ENCODE measurements around the gene CPEB3.

The CPEB3 gene

GRCh38 chr10:92068900-92069299 lies 222.0 kb downstream of the CPEB3 start:
- Histone ChIP-seq H3K36me3 (peaks cover 0 to 79% (median 0%) of the 10 kb centered on the region in 11 experiments; a peak in 6 of 22 replicates), H3K4me1 (no peaks in the 10 kb centered on the region), H3K4me2 (no peak overlapping the region), H3K27me3 (no peaks in the 10 kb centered on the region), H3K27ac (no peak overlapping the region), H3K9me3 (replicated peaks in 1 of 11) (no peaks in the 10 kb centered on the region), H4K20me1 (no peaks in the 10 kb centered on the region), H3K9ac (no peak overlapping the region), H3K4me3 (no peak overlapping the region)
- no peak for TF ChIP-seq Cebpa-rat (IDR thresholded peaks at IDR 0.05)

GRCh38 chr10:92066386-92066785 lies 224.5 kb downstream of the CPEB3 start:
- no peak overlapping the region for H3K4me2 ChIP-seq
- no peaks in the 10 kb centered on the region for H4K20me1 ChIP-seq
- TF ChIP-seq Cebpa-rat (IDR thresholded peaks at IDR 0.05): no peak
- peaks cover 0 to 82% (median 0%) of the 10 kb centered on the region in 11 experiments; a peak in 6 of 22 replicates for H3K36me3 ChIP-seq
- H3K4me1 ChIP-seq: no peaks in the 10 kb centered on the region
- H3K9me3 ChIP-seq (replicated peaks in 1 of 11): no peaks in the 10 kb centered on the region
- H3K4me3 ChIP-seq: no peak overlapping the region
- no peak overlapping the region for H3K9ac ChIP-seq
- no peaks in the 10 kb centered on the region for H3K27me3 ChIP-seq
- H3K27ac ChIP-seq: no peak overlapping the region

GRCh38 chr10:92064506-92064905 lies 226.4 kb downstream of the CPEB3 start:
- TF ChIP-seq Cebpa-rat (IDR thresholded peaks at IDR 0.05): no peak
- no peak overlapping the region for H3K4me2 ChIP-seq
- peaks cover 0 to 92% (median 0%) of the 10 kb centered on the region in 11 experiments; a peak in 6 of 22 replicates for H3K36me3 ChIP-seq
- H3K27ac ChIP-seq: no peak overlapping the region
- no peak overlapping the region for H3K9ac ChIP-seq
- H4K20me1 ChIP-seq: no peaks in the 10 kb centered on the region
- H3K9me3 ChIP-seq (replicated peaks in 1 of 11): no peaks in the 10 kb centered on the region
- no peaks in the 10 kb centered on the region for H3K4me1 ChIP-seq
- no peaks in the 10 kb centered on the region for H3K27me3 ChIP-seq
- no peak overlapping the region for H3K4me3 ChIP-seq

GRCh38 chr10:92062273-92062672 lies 228.6 kb downstream of the CPEB3 start:
- no peak for TF ChIP-seq Cebpa-rat (IDR thresholded peaks at IDR 0.05)
- Histone ChIP-seq H3K9me3 (replicated peaks in 1 of 11) (no peaks in the 10 kb centered on the region), H3K27me3 (no peaks in the 10 kb centered on the region), H3K4me3 (no peak overlapping the region), H3K4me1 (no peaks in the 10 kb centered on the region), H3K36me3 (peaks cover 0 to 88% (median 0%) of the 10 kb centered on the region in 11 experiments; a peak in 6 of 22 replicates), H4K20me1 (peaks cover 0 to 5% (median 0%) of the 10 kb centered on the region in 11 experiments; a peak in 2 of 22 replicates), H3K4me2 (no peak overlapping the region), H3K27ac (no peak overlapping the region), H3K9ac (no peak overlapping the region)

- H3K27me3 ChIP-seq: no peaks in the 10 kb centered on the region
- TF ChIP-seq Cebpa-rat (IDR thresholded peaks at IDR 0.05): no peak
- H4K20me1 ChIP-seq: peaks cover 0 to 11% (median 0%) of the 10 kb centered on the region in 11 experiments; a peak in 3 of 22 replicates
- H3K4me2 ChIP-seq: no peak overlapping the region
- H3K4me1 ChIP-seq: no peaks in the 10 kb centered on the region
- H3K27ac ChIP-seq: no peak overlapping the region
- H3K9ac ChIP-seq: no peak overlapping the region
- no peaks in the 10 kb centered on the region for H3K9me3 ChIP-seq (replicated peaks in 1 of 11)
- H3K4me3 ChIP-seq: no peak overlapping the region
- H3K36me3 ChIP-seq: peaks cover 0 to 84% (median 10%) of the 10 kb centered on the region in 11 experiments; a peak in 11 of 22 replicates
These were observed 236.1 kb downstream of the CPEB3 start for GRCh38 chr10:92054807-92055206.

- no peak overlapping the region for H3K9ac ChIP-seq
- no peak overlapping the region for H3K4me3 ChIP-seq
- no peaks in the 10 kb centered on the region for H3K27me3 ChIP-seq
- H3K36me3 ChIP-seq: peaks cover 0 to 75% (median 10%) of the 10 kb centered on the region in 11 experiments; a peak in 11 of 22 replicates
- peaks cover 7 to 9% (median 8%) of the 10 kb centered on the region in 10 experiments for H3K4me1 ChIP-seq
- TF ChIP-seq Cebpa-rat (IDR thresholded peaks at IDR 0.05): no peak
- H3K4me2 ChIP-seq: no peak overlapping the region
- no peaks in the 10 kb centered on the region for H3K9me3 ChIP-seq (replicated peaks in 1 of 11)
- peaks cover 0 to 11% (median 0%) of the 10 kb centered on the region in 11 experiments; a peak in 3 of 22 replicates for H4K20me1 ChIP-seq
- no peak overlapping the region for H3K27ac ChIP-seq
These were observed 238.1 kb downstream of the CPEB3 start for GRCh38 chr10:92052741-92053140.

- H3K27ac ChIP-seq: no peak overlapping the region
- no peak overlapping the region for H3K9ac ChIP-seq
- H3K4me1 ChIP-seq: peaks cover 9 to 14% (median 11%) of the 10 kb centered on the region in 10 experiments
- H3K27me3 ChIP-seq: no peaks in the 10 kb centered on the region
- TF ChIP-seq Cebpa-rat (IDR thresholded peaks at IDR 0.05): no peak
- peaks cover 0 to 10% (median 0%) of the 10 kb centered on the region in 11 experiments; a peak in 2 of 22 replicates for H4K20me1 ChIP-seq
- no peak overlapping the region for H3K4me2 ChIP-seq
- peaks cover 0 to 68% (median 10%) of the 10 kb centered on the region in 11 experiments; a peak in 11 of 22 replicates for H3K36me3 ChIP-seq
- H3K9me3 ChIP-seq (replicated peaks in 1 of 11): no peaks in the 10 kb centered on the region
- H3K4me3 ChIP-seq: no peak overlapping the region
These were observed 238.8 kb downstream of the CPEB3 start for GRCh38 chr10:92052088-92052487.

- H3K4me2 ChIP-seq: peak overlapping the region in 2 of 11 experiments; percentile 52 to 63; a peak in 3 of 22 replicates
- H4K20me1 ChIP-seq: peaks cover 0 to 5% (median 0%) of the 10 kb centered on the region in 11 experiments; a peak in 2 of 22 replicates
- H3K9me3 ChIP-seq (replicated peaks in 1 of 11): no peaks in the 10 kb centered on the region
- no peak for TF ChIP-seq Cebpa-rat (IDR thresholded peaks at IDR 0.05)
- H3K4me1 ChIP-seq: peaks cover 9 to 14% (median 11%) of the 10 kb centered on the region in 10 experiments
- no peaks in the 10 kb centered on the region for H3K27me3 ChIP-seq
- H3K36me3 ChIP-seq: peaks cover 0 to 52% (median 7%) of the 10 kb centered on the region in 11 experiments; a peak in 13 of 22 replicates
- H3K9ac ChIP-seq: no peak overlapping the region
- H3K4me3 ChIP-seq: no peak overlapping the region
- no peak overlapping the region for H3K27ac ChIP-seq
These were observed 243.7 kb downstream of the CPEB3 start for GRCh38 chr10:92047215-92047614.

- Histone ChIP-seq H3K4me2 (no peak overlapping the region), H3K27ac (no peak overlapping the region)
These were observed 245.2 kb downstream of the CPEB3 start for GRCh38 chr10:92045641-92046106.

More at GRCh38 chr10:92045641-92046106, 245.2 kb downstream of the CPEB3 start:
- Histone ChIP-seq H3K9me3 (replicated peaks in 1 of 11) (no peaks in the 10 kb centered on the region), H3K36me3 (peaks cover 0 to 37% (median 0%) of the 10 kb centered on the region in 11 experiments; a peak in 10 of 22 replicates), H4K20me1 (peaks cover 0 to 5% (median 0%) of the 10 kb centered on the region in 11 experiments; a peak in 1 of 22 replicates), H3K9ac (no peak overlapping the region), H3K27me3 (no peaks in the 10 kb centered on the region), H3K4me3 (no peak overlapping the region), H3K4me1 (peaks cover 10 to 16% (median 12%) of the 10 kb centered on the region in 10 experiments)
- TF ChIP-seq Cebpa-rat (IDR thresholded peaks at IDR 0.05): no peak

All from BLaER1 treated with 17β-estradiol and CSF1 and Interleukin-3, amounts not matched to agents 10 nM and 100 nM (cell line).